GM19463 (cell line): ENCODE results near the gene PUDP.
"Not testable (repeated sequence)": the region's sequence is repeated elsewhere in the genome, so short reads cannot be mapped to it uniquely, and the experiment has no call there.

ENCODE experiments used
- ATAC-seq: cut with Tn5 transposase; IDR thresholded peaks from one replicate; pipeline ENCODE4 v1.9.1; 2021; ENCODE audit warnings: mild to moderate bottlenecking, moderate library complexity; ENCODE audit not compliant: unreplicated experiment

Gene PUDP

GRCh38 chrX:7110821-7111276 is 37.1 kb downstream of the PUDP start:
- peak; percentile 42 for ATAC-seq

- ATAC-seq, result peak; percentile 61
Measured at GRCh38 chrX:7109838-7110793, 37.8 kb downstream of the PUDP start.

DNA sequence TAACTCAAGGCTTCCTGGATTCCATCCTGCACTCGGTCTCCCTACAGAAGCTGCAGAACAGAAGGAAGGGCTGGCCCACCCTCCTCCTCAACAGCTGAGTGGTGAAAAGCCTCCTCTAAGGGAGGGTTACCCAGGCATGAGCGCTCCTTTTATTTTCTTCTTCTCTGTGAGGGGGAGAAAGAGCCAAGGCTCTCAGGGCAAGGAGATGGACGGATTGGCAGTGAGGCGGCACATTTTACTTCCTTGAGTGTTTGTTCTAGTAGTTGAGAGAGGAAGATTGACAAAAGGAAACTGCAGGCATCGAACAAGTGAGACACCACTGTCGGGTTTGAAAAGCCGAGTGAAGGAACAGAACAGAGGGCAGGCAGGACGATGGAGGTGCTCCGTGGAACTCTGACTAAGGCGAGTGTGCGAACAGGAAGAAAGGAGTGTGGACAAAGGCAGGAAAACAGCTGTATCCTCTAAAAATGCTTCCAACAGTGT is 38.9 kb downstream of the PUDP start:
- no peak for ATAC-seq

- ATAC-seq, result no peak
Measured at GRCh38 chrX:7108030-7108429, 39.9 kb downstream of the PUDP start.

- ATAC-seq, result no peak
Measured at GRCh38 chrX:7106649-7107048, 41.3 kb downstream of the PUDP start.

DNA sequence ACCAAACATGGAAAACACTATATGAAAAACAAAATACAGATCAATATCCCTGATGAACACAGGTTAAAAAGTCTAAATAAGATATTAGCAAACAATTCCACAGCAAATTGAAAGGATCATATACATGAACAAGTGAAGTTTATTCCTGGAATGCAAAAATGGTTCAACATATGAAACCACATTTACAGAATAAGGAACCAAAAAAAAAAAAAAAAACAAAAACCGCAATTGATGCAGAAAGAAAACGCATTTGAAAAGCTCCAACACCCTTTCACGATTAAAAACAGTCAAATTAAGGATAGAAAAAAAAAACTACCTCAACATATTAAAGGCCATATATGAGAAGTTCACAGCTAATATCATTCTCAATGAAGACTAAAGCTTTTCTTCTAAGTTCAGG is 45.8 kb downstream of the PUDP start:
- ATAC-seq, result no peak

DNA sequence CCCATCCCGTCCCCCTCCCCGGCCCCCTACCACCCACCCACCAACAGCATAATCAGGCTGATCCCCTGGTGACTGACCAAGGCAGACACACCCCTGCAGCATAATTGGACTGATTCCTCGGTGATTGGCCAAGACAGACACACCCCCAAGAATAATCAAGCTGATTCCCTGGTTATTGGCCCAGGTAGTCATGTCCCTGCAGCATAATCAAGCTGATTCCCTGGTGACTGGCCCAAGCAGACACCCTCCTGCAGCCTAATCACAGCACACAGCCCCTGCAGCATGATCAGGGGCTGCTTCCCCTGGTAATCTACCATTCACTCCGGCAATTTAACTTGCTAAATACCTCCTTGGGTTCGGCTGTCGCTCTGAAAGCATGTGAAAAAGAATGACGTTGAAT is 47.9 kb downstream of the PUDP start:
- ATAC-seq, result no peak

GRCh38 chrX:7095657-7096056 is 52.3 kb downstream of the PUDP start:
- ATAC-seq, result not testable (repeated sequence)

- no peak for ATAC-seq
Measured at GRCh38 chrX:7093305-7093704, 54.6 kb downstream of the PUDP start.

DNA sequence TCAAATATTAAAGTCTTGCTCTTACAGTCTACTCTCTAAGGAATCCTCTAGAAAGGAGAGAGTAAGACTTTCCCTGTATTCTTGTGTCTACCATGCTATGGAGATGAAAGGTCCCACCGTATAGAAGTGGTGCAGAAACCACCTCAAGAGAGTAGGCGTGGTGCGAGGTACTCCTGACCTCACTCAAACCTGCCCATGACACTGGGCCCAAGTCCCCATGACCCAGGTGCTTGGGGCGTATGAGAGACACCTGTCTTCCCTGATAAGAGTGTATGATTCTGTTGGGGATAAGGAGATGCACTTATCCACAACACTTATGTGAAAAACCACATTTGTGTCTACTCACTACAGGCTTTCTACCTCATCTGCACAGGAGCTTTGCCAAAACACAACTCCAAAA is 55.4 kb downstream of the PUDP start:
- ATAC-seq, result no peak

DNA sequence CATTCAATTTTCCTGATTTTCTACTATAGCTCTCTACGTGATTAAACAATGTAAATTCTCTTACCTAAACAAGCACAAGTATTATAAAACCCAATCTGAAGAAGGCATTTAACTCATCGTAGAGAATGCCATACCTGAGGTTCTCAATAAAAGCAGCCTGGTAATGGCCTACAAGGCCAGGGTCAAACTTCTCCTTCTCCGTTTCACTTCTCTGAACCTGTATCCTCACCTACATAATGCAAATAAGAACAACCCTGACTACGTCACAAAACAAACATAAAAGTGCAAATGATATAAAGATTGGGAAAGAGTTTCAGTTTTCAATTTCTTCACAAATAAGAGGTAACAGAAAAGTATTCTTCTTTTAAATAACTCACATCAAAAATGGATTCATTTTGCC is 56.0 kb downstream of the PUDP start:
- ATAC-seq, result no peak

DNA sequence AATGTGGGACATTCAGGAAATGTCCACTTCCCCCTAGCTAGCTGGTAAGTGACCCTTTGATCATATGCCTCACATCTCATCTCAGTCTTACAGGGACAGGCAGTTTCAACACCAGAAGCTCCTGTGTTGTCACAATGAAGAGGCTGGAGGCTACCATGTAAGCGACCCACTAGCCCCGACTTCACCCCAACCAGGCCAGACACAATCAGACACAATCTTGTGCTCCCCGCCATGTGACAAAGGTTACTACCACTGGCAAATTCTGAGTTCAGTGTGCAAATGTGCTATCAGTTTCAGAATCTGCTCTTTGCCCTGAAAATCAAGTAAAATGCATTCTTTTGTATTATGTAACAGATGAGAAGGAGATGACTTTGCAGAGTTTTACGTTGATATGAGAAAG is 57.3 kb downstream of the PUDP start:
- ATAC-seq, result no peak

DNA sequence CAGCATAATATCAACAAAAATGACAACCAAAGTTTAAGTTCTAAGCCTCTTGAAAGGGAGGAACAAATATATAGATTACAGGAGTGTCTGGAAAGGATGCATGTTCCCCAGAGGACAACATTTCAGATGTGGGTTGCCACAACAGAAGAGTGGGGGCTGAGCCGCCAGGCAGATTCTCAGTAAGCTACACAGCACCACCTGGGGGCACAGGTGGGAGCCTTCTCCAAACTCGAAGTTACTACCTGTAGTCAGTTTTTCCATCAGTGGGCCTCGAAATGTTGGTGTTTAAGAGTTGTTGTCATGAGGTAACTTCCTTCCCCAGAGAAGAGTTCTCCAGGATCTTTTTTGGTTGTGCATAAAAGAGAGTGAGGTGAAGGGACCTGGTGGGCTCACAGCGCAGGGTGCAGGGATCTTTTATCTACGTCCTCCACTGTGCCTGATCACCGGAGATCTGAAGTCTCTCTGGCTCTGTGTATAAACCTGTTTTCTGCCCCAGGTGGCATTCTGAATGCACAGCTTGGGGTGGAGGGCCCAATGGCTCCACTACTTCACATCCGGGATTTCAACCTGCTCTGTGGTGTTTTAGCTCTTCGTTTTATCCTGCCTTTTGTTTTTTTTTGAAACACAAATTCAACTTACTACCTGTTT is 58.9 kb downstream of the PUDP start:
- peak; percentile 39 for ATAC-seq

DNA sequence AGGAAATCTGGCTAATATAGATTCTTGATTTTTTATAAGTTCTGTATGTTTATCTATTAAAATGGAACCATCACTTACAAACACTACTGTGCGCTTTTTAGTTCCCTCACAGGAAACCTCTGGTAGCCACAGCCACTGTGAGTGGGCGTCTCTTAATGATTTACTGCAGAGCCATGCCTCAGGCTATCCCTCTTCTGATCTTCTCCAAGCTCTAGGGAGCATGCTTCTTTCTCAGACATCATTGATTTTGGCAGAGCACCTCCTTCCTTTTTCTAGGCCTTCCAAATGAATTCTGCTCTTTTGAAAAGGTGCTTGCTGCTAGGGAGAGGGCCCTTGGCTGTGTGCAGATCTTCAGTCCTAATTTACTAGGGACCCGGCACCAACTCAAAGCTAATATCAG is 61.6 kb downstream of the PUDP start:
- peak; percentile 28 for ATAC-seq

DNA sequence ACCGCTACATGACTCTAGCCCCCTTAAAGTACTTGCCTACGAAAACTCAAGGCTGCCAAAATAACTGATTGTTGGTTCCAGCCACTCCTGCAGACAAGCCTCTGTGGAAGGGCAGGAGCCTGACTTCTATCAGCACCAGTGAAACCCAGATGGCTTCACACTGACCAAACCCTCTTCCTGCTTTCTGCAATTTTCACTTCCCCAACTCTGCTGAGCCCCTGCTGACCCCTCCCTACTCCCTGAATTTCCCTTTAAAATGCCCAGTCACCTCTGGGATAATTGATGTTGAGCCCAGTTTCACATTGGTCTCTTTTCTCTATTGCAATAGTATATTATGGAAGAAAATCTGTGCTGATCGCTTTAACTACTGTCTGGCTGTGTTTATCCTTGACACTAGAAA is 62.1 kb downstream of the PUDP start:
- no peak for ATAC-seq

DNA sequence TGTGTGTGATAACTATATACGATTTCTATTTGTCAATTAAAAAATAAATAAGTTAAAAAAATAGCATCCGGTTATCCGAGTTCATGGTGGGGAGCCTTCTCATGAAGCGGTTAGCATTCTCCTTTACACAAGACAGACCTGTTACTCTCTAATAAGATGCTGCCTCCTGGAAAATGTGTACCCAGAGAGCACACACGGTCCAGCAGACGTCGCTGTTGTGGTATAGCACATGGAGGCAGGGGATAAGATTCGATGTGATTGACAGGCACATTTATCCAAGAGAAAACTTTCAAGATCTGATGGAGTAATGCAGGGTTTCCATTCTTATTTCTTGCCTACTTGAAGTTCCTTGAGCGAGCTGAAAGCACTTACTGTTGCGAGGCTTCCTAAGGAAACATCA is 63.1 kb downstream of the PUDP start:
- ATAC-seq, result no peak

DNA sequence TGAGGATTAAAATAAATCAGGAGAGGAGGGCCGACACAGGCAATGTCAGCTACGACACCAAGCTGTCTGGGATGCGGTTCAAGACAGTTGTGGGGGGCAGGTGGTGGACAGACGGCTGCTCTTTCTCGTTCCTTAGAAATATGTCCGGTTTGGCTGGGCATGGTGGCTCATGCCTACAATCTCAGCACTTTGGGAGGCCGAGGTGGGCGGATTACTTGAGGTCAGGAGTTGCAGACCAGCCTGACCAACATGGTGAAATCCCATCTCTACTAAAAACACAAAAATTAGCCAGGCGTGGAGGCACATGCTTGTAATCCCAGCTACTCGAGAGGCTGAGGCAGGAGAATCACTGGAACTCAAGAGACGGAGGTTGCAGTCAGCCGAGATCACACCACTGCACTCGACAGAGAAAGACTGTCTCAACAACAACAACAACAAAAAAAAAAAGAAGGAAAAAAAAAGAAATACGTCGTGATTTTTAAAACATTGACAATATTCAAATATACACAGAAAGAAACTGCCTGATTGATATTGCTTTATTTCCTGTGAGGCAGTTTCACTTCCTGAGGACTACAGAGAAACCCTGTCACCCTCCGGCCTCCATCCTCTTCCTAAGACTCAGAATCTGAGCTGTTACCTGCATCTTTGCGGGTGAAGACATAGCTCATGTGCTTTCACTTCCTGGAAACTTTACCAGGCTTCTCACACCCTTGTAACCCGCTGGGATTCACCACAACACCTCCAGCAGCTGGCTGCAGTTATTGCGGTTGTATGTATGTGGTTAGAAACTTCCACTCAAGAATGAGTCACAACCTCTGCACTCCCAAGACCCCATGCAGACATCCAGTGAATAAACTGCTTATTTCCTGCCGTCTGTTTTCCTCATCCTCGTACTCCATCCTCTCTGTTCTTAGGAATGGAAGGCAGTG is 64.2 kb downstream of the PUDP start:
- peak; percentile 79 for ATAC-seq

- ATAC-seq, result no peak
Measured at GRCh38 chrX:7083021-7083420, 64.9 kb downstream of the PUDP start.

GRCh38 chrX:7082556-7082955 is 65.4 kb downstream of the PUDP start:
- ATAC-seq, result no peak

- no peak for ATAC-seq
Measured at GRCh38 chrX:7077241-7078230, 70.4 kb downstream of the PUDP start.
